ENCODE results near the gene MMEL1. TPM values are rescaled to one million over a fixed set of nuclear protein-coding genes. Genes with fewer than 3 reads are reported as not detected.

MMEL1 gene
- total and polyA plus RNA-seq, 2 of the 13 experiments (the other 11 are each of a cell fraction or from before 2014, with no cell fraction given) = 0.48 TPM; not detected in 1

GRCh38 chr1:2546515-2547209 lies 86.2 kb downstream of the MMEL1 start (continued):
- 0 out of 2 replicates have a peak, but pooled peaks have one; percentile 41 for TF ChIP-seq ZNF350 (CRISPR knock-in tag; IDR thresholded peaks at IDR 0.05; ENCODE audit: borderline replicate concordance, low read depth)
- TF ChIP-seq ZNF703 (CRISPR knock-in tag; IDR thresholded peaks at IDR 0.05; ENCODE audit: borderline replicate concordance) = peak; percentile 65; the same call in 1 of the 2 replicates
- peak; percentile 59; the same call in 1 of the 2 replicates for TF ChIP-seq ZGPAT (CRISPR knock-in tag; IDR thresholded peaks at IDR 0.05)
- TF ChIP-seq ZSCAN29 (CRISPR knock-in tag; conservative IDR thresholded peaks at IDR 0.05) = no peak
- TF ChIP-seq MZF1 (CRISPR knock-in tag; IDR thresholded peaks at IDR 0.05; ENCODE audit: borderline replicate concordance) = no peak
- peak; percentile 5 for TF ChIP-seq IKZF4 (CRISPR knock-in tag; IDR thresholded peaks at IDR 0.05; ENCODE audit: borderline replicate concordance, low read depth, not compliant biosample characterization)
- no peak for TF ChIP-seq SMARCE1 (IDR thresholded peaks at IDR 0.05; ENCODE audit: borderline replicate concordance)
- TF ChIP-seq NKX3-1 (CRISPR knock-in tag; IDR thresholded peaks at IDR 0.05) = no peak
- TF ChIP-seq ZNF30 (CRISPR knock-in tag; IDR thresholded peaks at IDR 0.05) = no peak
- peak; percentile 29; the same call in 1 of the 2 replicates for TF ChIP-seq SKIL (CRISPR knock-in tag; IDR thresholded peaks at IDR 0.05; ENCODE audit: borderline replicate concordance)
- TF ChIP-seq NFE2L2 (IDR thresholded peaks at IDR 0.05; ENCODE audit: low read length) = no peak
- TF ChIP-seq PHB2 (IDR thresholded peaks at IDR 0.05; ENCODE audit: partially characterized antibody) = no peak
- no peak for TF ChIP-seq KDM5A (IDR thresholded peaks at IDR 0.05; ENCODE audit: borderline replicate concordance, low read length)
- 0 out of 2 replicates have a peak, but pooled peaks have one; percentile 5 for TF ChIP-seq ZBTB10 (CRISPR knock-in tag; IDR thresholded peaks at IDR 0.05; ENCODE audit: borderline replicate concordance)
- peak; percentile 89 for TF ChIP-seq ZMYM3 (CRISPR knock-in tag; IDR thresholded peaks at IDR 0.05)
- no peak for TF ChIP-seq SOX13 (IDR thresholded peaks at IDR 0.05)
- no peak for TF ChIP-seq SOX13 (CRISPR knock-in tag; conservative IDR thresholded peaks at IDR 0.05 in 1 of 2, IDR thresholded peaks at IDR 0.05 in 1 of 2)

Measured in HepG2 (cell line).